ENCODE data around the gene KDM2A.

Gene KDM2A

GRCh38 chr11:67306769-67307544, 187.9 kb downstream of the KDM2A start:
- H3K4me1 ChIP-seq (ENCODE audit: control insufficient read depth, insufficient read depth, low read length), result peaks cover 25% of the 10 kb centered on the region
- peaks cover 26% of the 10 kb centered on the region for H3K36me3 ChIP-seq (ENCODE audit: insufficient read depth, low read length)
- no peak overlapping the region for H3K4me2 ChIP-seq (ENCODE audit: low read length)
- no peaks in the 10 kb centered on the region for H3K27me3 ChIP-seq (ENCODE audit: control insufficient read depth, insufficient read depth, low read length)
- H3K4me3 ChIP-seq (ENCODE audit: low read length), result no peak overlapping the region
- H3K9me3 ChIP-seq (replicated peaks; ENCODE audit: low read length), result no peaks in the 10 kb centered on the region
- H3K9ac ChIP-seq (ENCODE audit: low read depth, low read length), result no peak overlapping the region

GRCh38 chr11:67307545-67308001, 188.5 kb downstream of the KDM2A start:
- Histone ChIP-seq H3K36me3 (ENCODE audit: insufficient read depth, low read length) (peaks cover 22% of the 10 kb centered on the region), H3K27me3 (ENCODE audit: control insufficient read depth, insufficient read depth, low read length) (no peaks in the 10 kb centered on the region), H3K9ac (ENCODE audit: low read depth, low read length) (no peak overlapping the region)

More at GRCh38 chr11:67307545-67308001, 188.5 kb downstream of the KDM2A start:
- no peak overlapping the region for H3K4me3 ChIP-seq (ENCODE audit: low read length)
- H3K4me1 ChIP-seq (ENCODE audit: control insufficient read depth, insufficient read depth, low read length), result peaks cover 19% of the 10 kb centered on the region
- no peak overlapping the region for H3K4me2 ChIP-seq (ENCODE audit: low read length)
- no peaks in the 10 kb centered on the region for H3K9me3 ChIP-seq (replicated peaks; ENCODE audit: low read length)

Data from skeletal muscle satellite cell (primary cell).